DLD1 (cell line): ENCODE results near the gene RRAS.
"Not testable (repeated sequence)": the region's sequence is repeated elsewhere in the genome, so short reads cannot be mapped to it uniquely, and the experiment has no call there.

Experiments used
- in situ Hi-C: cut with HindIII; loops from 2 replicates; pipeline ENCODE4 v1.10.0; 2017; ENCODE audit warnings: low sequenced_read_pairs

Gene RRAS

GRCh38 chr19:49633273-49633672 is 6.7 kb downstream of the RRAS start:
- in situ Hi-C loops: not testable (repeated sequence)

DNA sequence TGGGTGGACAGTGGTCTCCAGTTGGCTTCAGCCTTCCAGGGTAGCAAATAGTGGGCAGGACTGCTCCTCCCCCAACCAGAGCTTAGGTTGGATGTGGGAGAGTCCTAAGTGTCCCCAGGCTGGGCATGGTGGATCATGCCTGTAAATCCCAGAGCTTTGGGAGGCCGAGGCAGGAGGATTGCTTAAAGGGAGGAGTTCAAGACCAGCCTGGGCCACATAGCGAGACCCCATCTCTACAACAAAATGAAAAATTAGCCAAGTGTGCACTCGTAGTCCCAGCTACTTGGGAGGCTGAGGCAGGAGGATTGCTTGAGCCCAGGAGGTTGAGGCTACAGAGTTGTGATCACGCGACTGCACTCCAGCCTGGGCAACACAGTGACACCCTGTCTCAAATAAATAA is 7.4 kb downstream of the RRAS start:
- in situ Hi-C loops: no loop called here

GRCh38 chr19:49631610-49632192 is 8.2 kb downstream of the RRAS start:
- in situ Hi-C loops: no loop called here

GRCh38 chr19:49631014-49631588 is 8.8 kb downstream of the RRAS start:
- in situ Hi-C loops: no loop called here

DNA sequence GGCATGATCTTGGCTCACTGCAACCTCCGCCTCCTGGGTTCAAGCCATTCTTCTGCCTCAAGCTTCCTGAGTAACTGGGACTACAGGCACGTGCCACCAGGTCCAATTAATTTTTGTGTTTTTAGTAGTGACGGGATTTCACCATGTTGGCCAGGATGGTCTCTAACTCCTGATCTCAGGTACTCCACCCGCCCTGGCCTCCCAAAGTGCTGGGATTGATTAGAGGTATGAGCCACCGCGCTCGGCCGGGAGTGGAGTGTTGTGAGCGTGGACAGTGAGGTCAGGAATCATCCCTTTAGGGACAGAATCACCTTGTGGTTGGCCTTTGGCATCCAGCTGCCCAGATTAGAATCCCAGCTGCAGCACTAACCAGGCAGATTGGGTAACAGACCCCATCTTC is 10.3 kb downstream of the RRAS start:
- in situ Hi-C loops: no loop called here

GRCh38 chr19:49626226-49626625 is 13.7 kb downstream of the RRAS start:
- in situ Hi-C loops: no loop called here

DNA sequence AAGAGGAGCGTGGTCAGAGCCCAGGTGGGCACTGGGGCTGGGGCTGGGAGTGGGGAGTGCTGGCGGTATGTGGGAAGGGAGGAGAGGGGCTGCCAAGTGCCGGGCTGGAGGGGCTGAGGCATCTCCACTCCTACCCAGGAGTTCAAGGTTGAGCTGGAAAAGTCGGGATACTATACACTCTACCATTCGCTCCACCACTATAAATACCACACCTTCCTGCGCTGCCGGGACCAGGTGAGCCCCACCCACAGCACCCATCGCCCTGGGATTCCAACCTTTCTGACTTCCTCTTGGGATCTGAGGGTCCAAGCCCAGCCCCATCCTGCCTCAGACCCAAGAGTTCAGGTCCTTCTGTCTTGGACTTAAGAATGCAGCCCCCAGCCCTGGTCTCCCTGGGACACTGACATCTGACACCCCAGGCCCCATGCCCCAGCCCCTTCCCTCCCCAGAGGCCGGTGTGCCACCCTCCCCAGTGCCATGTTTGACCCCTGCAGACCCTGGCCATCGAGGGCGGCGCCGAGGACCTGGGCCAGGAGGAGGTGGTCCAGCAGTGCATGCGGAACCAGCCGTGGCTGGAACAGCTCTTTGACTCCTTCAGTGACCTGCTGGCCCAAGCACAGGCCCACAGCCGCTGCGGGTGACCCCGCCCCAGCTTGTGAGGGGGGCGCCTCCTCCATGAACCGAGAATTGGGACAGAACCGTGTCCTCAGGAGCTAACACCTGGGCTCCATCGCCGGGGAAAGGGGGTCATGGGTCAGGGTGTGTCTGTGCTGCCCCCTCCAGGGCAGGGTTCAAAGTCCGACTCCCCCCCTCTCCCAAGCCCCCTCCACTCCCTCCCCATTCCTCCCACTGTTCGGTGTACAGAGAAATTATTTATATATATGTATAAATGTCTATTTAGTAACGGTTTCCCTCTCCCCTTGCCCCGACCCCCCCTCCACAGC is 14.7 kb downstream of the RRAS start:
- in situ Hi-C loops: no loop called here

DNA sequence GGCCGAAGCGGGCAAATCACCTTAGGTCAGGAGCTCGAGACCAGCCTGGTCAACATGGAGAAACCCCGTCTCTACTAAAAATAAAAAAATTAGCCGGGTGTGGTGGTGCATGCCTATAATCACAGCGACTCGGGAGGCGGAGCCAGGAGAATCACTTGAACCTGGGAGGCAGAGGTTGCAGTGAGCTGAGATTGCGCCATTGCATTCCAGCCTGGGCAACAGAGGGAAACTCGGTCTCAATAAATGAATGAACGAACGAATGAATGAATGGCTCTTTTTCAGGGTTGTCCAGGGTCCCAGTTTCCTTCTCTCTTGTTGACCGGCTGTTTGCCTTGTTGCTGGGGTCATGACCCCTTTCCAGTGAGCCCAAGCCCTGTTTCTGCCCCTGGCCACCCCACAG is 22.1 kb downstream of the RRAS start:
- in situ Hi-C loops: not testable (repeated sequence)

DNA sequence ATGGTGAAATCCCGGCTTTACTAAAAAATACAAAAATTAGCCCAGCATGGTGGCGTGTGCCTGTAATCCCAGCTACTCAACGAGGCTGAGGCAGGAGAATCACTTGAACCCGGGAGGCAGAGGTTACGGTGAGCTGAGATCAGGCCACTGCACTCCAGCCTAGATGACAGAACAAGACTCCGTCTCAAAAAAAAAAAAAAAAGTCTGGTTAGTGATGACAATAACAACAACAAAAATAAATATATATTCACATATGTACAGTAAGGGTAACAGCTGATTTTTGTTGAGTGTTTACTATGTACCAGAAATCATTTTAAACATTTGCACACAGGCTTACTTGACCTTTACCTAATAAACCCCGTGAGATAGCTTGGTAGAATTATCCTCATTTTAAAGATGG is 23.0 kb downstream of the RRAS start:
- in situ Hi-C loops: no loop called here

GRCh38 chr19:49616532-49616931 is 23.4 kb downstream of the RRAS start:
- in situ Hi-C loops: no loop called here

GRCh38 chr19:49615861-49616260 is 24.1 kb downstream of the RRAS start:
- in situ Hi-C loops: no loop called here

DNA sequence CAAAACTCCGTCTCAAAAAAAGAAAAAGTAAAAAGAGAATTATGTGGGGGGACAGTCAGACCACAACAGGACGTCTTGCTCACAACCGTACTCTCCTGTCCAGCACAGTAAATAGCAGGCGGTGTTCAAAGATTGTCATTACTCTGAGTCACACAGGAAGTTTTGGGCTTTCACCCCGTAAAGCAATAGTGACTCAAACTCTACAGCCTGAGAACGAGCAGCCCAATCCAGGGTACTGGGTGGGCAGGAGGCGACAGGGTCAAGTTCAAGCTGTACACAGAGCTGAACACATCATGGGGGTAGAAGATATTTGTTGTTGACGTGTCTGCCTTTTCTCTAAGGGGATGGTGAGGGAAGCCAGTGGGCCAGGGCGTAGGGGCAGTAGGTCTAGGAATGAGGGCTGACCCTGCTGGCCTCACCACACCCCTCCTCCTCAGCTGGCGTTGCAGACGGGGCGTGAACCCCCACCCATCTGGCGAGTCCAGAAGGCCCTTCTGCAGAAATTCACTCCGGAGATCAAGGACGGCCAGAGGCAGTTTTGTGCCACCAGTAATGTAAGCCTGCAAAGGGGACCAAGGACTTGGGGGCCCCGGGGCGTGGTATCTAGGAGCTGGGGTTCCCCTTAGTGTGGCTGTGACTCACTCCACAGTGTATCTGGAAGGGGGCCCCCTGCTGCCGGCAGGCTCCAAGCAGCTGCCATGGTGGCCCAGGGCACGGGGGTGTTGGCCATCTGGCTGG is 25.7 kb downstream of the RRAS start:
- in situ Hi-C loops: no loop called here

DNA sequence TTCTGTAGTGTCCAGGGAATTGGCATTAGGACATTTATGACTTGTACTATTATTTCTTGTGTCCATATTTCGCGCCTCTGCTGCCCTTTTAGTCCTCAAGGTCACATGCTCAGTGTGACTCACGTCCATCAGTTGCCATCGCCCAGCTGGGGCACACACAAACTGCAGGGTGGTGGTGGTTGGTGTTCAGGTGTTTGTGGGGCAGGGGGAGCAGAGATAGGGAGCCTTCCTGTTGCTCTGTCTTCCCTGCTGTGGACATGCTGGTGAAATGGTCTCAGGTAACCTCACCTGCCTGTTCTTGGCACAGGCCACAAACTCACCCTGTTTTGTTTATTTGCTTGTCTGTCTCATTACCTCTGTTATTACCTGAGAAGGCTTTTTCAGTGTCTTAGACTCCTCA is 26.6 kb downstream of the RRAS start:
- in situ Hi-C loops: no loop called here

- in situ Hi-C loops: no loop called here
Observed at GRCh38 chr19:49609499-49610092, 30.3 kb downstream of the RRAS start.

- in situ Hi-C loops: no loop called here
Observed at GRCh38 chr19:49605605-49606004, 34.3 kb downstream of the RRAS start.

GRCh38 chr19:49602806-49603205 is 37.1 kb downstream of the RRAS start:
- in situ Hi-C loops: no loop called here

GRCh38 chr19:49601482-49602038 is 38.4 kb downstream of the RRAS start:
- in situ Hi-C loops: no loop called here

- in situ Hi-C loops: no loop called here
Observed at GRCh38 chr19:49599378-49600295, 40.3 kb downstream of the RRAS start.

- in situ Hi-C loops: no loop called here
Observed at GRCh38 chr19:49597703-49597974, 42.3 kb downstream of the RRAS start.
